GM18867 (cell line): ENCODE measurements around the gene CFAP44.
"Not testable (repeated sequence)": the region's sequence is repeated elsewhere in the genome, so short reads cannot be mapped to it uniquely, and the experiment has no call there.

ENCODE experiments used
- ATAC-seq: cut with Tn5 transposase; IDR thresholded peaks from one replicate; pipeline ENCODE4 v1.9.1; 2021; ENCODE audit warnings: mild to moderate bottlenecking, moderate library complexity; ENCODE audit not compliant: unreplicated experiment

Gene CFAP44, protein sequence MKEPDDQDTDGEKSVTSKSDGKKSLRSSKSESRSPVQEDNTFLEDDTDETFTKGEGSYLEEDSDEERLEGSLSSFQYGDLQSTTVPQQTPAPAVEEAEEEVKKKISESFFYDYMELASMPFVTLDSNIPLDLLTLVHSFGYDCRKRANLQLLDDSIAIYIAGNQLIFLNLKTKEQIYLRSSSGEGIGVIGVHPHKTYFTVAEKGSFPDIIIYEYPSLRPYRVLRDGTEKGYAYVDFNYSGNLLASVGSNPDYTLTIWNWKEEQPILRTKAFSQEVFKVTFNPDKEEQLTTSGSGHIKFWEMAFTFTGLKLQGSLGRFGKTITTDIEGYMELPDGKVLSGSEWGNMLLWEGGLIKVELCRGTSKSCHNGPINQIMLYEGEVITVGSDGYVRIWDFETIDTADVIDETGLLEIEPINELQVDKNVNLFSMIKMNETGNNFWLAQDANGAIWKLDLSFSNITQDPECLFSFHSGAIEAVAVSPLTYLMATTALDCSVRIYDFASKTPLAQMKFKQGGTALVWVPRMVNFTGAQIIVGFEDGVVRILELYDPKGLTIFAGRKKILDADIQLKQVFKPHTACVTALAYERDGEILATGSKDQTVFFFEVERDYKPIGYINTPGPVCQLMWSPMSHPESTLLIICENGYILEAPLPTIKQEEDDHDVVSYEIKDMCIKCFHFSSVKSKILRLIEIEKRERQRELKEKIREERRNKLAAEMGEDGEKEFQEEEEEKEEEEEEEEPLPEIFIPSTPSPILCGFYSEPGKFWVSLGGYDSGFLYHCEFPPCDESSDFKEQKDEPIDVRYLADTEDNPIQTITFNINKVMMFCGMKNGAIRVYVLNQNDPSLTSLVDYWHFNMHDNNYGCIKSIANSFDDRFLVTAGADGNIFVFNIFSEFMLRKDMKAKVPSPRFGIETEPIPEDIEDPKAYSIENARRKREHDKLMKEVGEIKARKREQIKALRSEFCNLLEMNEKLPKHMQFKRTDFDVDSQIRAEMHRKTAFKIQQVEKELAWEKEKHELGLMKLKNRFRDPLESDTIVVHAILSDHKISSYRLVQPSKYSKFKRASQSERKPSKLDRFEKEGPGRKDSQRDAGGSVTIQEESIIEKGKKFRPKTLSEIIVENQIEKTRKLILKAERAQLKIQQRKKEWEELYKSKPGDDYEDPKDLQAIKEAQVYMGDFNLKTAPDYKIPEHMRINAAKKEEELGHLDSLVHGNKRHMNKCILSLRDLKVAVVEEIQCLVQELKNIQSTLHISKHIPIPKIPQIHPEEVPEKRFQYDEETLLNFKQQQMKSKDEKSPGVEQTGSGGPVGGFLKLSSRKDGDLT (N-terminal part only)

DNA sequence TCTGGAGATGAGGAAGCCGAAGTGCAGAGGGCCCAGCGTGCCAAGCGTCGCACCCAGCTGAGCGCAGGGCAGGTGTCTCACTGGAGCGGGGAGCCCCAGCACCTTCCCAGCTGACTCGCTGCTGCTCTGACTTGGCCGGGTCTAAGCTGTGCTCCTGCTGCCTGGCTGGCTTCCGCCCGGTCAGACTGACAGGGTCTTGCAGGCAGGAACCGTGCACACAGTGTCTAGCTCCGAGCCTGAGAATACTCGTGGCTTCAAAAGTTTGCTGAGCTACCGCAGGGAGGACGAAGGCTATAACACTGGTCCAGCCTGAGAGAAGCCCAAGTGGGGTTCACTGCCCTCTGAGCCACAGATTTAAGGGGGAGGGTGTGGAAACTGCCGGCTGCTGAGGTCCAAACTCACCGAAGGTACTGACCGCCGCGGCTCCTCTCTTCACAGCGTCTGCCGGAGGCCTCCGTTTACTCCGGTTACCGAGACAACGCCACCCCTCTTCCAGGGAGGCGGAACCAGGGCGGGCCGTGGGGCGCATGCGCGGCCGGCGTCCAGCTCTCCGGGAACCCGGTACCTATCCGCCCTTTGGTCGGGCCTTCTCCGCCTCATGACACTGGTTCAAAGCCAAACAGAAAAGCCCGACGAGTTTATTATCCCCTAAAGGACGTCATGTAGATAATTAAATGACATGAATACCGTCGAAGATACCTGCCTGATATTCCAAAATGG is at the start of gene CFAP44:
CFAP44 (minus strand) TSS at position 443 of the 720 bp plus-strand sequence. CDS start 7,829 bp downstream, outside the sequence.
- ATAC-seq = peak; percentile 46

DNA sequence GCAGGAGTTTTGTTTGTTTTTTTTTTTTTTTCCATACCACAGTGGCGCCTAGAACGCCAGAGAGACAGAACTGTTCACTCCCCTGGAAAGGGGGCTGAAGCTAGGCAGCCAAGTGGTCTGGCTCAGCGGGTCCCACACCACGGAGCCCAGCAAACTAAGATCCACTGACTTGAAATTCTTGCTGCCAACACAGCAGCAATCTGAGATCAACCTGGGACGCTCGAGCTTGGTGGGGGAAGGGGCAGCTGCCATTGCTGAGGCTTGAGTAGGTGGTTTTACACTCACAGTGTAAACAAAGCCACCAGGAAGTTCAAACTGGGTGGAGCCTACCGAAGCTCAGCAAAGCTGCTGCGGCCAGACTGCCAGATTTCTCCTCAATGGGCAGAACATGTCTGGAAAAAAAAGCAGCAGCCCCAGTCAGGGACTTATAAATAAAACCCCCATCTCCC is 43.9 kb upstream of the CFAP44 start:
- ATAC-seq = no peak

DNA sequence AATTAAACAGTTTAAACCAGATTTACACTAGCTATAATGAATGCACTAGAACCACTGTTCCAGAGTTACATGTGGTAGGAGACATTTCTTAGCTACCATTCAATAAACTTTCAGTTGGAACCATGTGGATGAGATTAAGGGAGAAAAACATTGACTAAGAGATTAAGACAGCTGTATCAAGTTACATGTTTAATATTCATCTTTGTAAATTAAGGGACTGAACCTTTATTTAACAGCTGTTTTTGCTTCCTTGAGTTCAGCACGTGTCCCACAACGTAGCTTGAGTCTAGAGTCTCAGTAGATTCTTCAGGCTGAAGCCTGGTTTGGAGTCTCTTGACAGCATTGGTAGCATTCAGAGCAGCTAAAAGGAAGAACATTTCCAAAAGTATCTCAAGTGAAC is 27.2 kb upstream of the CFAP44 start:
- no peak for ATAC-seq

DNA sequence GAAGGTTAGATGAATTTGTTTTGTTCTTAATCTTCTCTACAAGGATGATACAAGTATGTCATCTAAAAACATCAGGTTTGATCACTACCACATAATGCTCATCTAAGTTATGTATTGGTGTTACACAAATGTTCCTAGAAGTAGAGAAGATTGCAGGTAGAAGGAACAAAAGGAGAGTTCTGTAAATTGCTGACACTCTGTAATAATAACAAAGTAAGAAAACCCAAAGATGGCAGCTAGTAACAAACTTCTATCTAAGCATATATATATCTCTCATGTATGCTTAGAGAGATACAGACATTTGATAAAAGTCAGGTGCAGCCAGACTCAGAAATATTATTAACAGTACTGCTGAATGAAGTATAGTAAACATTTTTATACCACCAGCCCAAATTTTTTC is 20.2 kb upstream of the CFAP44 start:
- ATAC-seq = no peak

DNA sequence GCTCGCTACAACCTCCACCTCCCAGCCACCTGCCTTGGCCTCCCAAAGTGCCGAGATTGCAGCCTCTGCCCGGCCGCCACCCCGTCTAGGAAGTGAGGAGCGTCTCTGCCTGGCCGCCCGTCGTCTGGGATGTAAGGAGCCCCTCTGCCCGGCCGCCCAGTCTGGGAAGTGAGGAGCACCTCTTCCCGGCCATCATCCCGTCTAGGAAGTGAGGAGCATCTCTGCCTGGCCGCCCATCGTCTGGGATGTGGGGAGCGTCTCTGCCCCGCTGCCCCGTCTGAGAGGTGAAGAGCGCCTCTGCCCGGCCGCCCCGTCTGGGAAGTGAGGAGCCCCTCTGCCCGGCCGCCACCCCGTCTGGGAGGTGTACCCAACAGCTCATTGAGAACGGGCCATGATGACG is 17.3 kb upstream of the CFAP44 start:
- ATAC-seq = not testable (repeated sequence)

DNA sequence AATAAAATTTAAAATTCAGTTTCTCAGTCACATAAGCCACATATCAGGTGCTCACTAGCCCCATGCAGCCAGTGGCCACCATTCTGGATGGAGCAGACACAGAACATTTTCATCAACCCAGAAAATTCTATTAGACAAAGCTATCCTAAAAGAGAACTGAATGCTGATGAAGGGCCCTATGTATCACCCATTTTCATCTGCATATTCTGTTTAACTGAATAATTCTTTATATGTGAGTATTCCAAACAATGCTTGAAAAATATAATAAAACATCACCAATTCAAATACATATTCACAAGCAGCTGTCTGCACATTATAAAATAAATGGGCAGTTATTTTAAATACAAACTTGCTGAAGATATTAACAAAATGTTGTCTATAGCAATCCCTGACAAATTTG is 14.2 kb upstream of the CFAP44 start:
- no peak for ATAC-seq

DNA sequence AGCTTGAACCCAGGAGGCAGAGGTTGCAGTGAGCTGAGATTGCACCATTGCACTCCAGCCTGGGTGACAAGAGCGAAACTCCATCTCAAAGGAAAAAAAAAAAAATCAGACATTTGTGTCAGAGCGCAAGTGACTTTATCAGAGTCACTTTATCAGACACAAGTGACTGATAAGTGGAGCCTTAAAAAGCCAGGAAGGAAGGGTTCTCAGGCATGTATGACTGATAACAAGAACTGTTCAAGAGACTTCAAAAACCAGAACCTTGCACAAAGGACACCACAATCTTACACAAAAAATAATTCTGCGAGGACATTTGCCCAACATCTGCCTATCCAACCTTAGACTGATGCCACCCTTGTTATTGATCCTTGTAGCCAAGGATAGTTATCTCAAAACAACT is 13.3 kb upstream of the CFAP44 start:
- no peak for ATAC-seq

DNA sequence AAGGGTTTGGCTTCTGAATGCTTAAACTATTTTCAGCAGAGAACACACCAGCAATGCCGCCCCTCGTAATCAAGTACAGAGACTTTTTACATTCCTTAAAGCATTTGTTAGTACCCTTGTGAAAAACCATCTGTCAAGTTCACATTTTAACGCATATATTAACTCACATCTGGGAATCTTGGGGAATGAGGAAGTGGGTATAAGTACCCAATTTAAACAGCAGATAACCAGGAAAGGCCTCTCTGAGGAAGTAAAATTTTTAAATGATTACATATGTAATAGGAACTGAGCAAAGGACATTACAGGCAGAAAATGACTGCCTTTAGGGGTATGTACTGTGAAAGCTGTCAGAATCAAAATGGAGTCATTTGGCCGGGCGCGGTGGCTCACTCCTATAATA is 12.8 kb upstream of the CFAP44 start:
- no peak for ATAC-seq

DNA sequence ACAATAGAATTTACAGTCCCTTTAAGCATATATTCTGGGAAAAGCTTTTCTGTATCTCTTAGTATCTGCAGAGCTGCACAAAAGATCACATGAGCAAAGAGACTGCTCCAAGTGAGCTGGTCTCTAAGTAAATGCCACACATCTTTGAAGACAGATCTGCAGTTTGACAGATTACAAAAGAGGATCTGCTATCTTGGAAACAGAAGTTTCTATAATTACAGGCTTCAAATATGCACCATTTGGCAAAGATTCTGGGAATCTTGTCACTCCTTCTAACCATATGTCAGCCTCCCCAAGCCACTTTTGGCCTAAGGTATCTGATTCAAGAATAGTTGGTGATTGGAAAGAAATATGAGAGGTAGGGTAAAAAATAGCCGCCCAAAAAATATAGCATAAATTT is 9.6 kb upstream of the CFAP44 start:
- ATAC-seq = no peak

DNA sequence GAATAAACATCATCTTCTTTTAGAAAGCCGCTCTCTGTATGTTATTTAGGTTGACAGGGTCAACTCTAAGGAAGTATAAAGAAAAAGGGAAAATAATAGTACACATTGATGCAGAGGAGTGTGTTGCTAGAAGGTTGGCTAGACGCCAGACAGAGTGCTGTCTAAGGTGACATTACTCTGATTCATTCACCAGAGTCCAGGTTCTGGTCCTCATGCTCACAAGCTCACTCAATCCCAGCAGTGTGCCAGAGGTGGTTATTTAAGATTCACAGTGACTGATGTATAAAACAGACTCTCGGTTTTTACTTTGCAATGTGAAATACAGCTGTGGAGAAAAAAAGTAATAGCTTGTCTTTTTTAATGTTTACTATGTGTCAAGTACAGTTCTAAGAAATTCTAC is 1.7 kb downstream of the CFAP44 start:
- ATAC-seq = no peak

DNA sequence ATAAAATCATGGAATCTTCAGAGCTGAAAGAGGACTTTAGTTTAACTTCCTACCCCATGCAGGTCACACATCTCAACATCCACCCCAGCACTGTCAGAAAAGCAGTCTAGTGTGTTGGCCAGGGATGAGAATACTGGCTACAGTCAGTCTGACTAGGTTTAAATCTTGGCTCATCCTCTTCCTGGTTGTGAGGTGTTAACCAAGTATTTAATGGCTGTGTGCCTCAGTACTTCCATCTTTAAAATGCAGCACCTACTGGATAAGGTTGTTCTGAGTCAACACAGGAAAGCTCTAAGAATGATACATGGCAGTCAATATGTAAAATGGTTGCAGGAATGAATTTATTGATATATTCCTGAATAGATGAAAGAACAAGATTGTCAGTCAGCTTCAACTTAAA is 3.1 kb downstream of the CFAP44 start:
- no peak for ATAC-seq

DNA sequence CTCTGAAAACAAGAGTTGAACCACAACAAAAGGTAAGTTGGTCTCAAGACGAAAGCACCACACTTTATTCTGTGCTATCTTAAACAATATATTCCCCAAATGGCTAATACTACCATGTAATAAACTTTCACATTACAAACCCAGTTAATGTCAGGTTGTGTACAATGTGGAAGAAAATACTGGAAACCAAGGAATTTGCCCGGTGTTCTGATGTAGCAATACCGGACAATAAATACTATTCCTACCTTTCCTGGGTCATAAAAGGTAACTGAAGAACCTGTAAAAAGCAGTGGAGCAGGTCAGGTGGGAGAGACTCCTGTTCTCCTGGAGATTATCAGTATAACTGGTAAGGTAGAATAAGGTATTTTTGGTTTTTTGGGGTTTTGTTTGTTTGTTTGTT is 3.9 kb downstream of the CFAP44 start:
- ATAC-seq = no peak

DNA sequence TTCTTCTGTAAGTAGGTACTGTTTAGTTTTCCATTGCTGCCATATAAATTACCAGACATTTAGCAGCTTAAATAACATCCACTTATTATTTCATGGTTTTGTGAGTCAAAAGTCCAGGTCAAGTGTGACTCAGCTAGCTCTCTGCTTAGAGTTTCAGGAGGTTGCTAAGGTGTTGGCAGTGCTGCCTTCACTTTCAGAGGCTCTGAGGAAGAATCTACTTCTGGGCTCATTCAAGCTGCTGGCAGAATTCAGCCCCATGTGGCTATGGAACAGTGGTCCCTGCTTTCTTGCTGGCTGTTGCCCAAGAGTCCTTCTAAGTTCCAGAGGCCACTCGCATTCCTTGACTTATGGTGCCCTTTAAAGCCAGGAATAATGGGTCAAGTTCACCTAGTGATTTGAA is 4.5 kb downstream of the CFAP44 start:
- ATAC-seq = peak; percentile 79

DNA sequence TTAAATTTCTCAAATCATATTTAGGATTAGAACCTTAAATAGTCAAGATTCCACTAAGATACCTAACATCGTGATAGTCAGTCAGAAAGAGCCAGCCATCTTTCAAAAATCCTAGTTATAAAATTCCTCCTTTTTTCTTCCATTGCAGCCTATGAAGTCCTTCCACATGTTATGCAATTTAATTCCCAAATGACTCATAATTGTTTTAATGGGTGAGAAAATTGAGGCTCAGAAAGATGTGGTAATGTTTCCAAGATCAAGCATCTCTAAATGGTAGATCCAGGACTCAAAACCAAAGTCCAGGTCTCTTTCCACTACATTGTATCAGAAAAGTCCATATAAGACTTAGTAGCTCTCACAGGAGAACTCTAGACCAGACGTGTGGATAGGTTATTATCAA is 9.5 kb downstream of the CFAP44 start:
- ATAC-seq = no peak

DNA sequence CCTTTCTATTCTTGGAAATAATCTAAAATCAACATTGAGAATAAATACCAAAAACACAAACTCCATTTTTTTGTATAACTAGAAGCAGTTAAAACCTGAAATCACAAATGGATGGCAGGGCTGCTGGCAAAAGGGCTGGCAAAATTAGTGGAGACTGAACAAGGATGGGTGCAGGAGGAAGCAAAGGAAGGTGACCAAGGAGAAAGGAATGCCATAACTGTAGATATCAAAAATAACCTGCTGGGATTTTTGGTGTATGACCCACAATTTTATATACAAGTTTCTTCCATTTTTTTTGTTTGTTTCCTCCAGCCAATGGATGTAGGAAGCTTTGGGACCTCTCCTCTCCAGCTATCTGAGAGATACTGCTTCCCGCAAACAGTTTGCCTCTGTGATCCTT is 12.7 kb downstream of the CFAP44 start:
- no peak for ATAC-seq

DNA sequence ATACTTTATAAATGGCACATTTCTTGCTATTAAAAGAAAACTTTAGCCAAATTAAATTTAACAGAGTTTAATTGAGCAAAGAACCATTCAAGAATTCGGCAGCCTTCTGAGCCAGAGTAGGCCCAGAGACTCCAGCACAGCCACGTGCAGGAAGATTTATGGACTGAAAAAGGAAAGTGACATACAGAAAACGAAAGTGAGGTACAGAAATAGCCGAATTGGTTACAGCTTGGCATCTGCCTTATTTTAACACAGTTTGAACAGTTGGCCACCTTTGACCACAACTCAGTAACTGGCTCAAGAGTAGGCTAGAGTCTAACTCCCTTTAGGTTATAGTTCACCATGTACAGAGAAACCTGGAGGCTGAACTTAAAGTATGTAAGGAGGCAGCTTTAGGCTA is 17.6 kb downstream of the CFAP44 start:
- ATAC-seq = peak; percentile 62

DNA sequence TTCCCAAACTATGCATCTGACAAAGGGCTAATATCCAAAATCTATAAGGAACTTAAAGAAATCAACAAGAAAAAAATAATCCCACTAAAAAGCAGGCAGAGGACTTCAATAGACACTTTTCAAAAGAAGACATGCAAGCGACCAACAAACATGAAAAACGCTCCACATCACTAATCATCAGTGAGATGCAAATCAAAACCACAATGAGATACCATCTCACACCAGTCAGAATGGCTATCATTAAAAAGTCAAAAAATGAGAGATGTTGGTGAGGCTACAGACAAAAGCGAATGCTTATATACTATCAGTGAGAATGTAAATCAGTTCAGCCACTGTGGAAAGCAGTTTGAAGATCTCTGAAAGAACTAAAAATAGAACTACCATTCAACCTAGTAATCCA is 20.2 kb downstream of the CFAP44 start:
- no peak for ATAC-seq

DNA sequence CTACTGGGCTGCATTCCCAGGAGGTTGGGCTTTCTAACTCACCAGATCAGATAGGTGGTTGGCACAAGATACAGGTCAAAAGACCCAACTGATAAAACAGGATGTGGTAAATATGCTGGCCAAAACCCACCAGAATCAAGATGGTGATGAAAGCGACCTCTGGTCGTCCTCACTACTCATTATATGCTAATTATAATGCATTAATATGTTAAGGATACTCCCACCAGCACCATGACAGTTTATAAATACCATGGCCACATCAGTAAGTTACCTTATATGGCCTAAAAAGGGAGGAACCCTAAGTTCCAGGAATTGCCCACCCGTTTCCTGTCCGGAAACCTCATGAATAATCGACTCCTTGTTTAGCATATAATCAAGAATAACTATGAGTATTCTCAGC is 31.6 kb downstream of the CFAP44 start:
- no peak for ATAC-seq

DNA sequence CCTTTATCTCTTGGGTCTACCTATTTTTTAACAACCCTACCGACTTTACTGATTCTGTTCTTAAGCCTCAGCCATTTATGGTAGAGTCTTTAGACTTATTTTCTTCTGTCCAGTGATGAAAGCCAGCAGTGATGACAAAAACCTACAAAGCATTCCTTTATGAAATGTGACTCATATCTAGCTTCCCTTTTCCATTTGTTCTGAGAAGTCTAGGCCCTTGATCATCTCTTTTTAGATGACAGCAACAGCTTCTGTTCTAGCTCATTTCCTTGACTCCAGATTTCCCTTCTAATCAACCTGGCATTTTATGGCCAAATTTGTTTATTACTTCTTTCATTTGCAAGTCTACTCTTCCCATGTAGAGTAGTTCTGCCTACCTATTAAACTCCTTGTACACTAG is 36.1 kb downstream of the CFAP44 start:
- no peak for ATAC-seq

DNA sequence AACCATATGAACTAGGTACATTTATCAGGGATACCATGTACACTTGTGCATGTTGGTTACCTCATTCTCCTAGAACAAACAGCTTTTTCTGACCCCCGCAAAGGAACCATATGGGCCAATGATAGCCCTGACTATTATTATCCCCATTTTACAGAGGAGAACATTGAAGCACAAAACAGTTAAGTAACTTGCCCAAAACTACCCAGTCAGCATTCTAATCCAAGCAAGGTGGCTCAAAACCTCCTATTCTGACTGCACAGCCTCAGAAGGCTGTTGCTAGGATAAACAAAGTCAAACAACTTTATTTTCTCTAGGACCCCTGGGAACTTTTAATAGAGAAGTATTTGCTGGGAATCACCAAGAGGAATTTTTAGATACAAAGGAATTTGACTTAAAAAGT is 36.7 kb downstream of the CFAP44 start:
- ATAC-seq = no peak
